HG03432 (cell line): ENCODE data around the gene CTNS.

Experiments
- ATAC-seq: cut with Tn5 transposase; IDR thresholded peaks from one replicate; pipeline ENCODE4 v1.9.1; 2021; ENCODE audit warnings: mild to moderate bottlenecking, moderate library complexity; ENCODE audit not compliant: unreplicated experiment

The CTNS gene

DNA sequence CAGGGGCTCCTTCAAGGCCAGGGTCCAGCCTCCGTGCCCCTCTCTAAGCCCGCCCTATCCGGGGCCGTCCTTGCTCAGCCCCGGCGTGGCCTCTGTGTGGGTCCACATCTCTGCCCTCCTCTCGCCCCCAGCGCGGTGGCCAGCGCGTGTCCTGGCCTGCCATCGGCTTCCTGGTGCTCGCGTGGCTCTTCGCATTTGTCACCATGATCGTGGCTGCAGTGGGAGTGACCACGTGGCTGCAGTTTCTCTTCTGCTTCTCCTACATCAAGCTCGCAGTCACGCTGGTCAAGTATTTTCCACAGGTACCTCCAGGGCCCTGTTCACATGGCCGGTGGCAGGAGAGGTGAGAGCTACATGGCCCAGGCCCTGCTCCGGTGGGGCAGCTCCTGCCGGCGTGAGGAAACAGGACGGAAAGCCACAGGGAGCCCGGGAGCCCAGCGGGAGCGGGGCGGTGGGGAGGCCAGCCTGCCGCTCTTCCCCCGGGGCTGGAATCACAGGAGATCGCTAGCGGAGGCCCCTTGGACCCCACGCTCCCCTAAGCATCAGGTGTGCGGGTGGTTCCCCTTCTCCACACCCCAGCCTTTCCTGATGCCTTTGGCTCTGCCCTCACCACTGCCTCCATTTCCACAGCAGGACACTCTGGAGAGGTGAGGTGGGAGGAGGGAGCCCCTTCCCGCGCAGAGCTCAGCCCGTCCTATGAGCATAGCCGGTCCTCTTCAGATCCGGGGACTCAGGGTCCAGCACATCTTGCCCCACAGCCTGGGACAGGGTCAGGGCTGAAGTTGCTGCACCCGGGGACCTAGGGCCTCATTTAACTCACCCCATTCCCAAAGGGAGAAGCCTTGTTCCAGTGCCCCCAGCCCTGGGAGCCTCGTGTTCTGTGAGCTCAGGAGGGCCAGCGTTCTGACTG lies 21.6 kb downstream of the CTNS start:
- no peak for ATAC-seq

DNA sequence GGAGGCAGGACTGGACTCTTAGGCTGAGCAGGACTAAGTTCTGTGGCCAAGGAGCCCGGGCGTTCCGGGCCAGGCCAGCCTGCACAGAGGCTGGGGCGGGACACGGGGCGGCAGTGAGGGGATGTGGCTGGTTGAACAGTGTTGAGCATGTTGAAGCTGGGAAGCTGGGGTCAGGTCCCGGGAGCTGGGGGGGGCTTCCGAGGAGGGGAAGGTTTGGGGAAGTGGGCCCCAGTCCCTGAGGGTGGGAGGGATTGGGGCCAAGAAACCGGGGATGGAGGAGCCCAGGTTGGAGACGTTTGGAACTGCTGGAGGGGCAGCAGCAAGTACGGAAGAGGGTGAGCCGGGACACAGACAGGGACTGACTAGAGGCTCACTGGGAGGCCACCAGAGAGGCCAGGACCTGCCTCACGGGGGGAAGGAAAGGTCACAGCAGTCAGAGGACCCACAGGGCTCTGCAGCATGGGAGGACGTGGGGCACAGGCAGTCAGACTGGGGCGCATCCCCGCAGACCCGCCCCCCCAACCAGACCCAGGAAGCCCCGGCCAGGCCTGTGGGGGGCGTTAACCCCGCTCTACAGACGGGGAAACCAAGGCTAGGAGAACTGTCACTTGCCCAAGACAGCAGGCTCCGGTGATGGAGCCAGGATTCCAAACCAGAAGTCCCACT lies 22.4 kb downstream of the CTNS start:
- no peak for ATAC-seq

DNA sequence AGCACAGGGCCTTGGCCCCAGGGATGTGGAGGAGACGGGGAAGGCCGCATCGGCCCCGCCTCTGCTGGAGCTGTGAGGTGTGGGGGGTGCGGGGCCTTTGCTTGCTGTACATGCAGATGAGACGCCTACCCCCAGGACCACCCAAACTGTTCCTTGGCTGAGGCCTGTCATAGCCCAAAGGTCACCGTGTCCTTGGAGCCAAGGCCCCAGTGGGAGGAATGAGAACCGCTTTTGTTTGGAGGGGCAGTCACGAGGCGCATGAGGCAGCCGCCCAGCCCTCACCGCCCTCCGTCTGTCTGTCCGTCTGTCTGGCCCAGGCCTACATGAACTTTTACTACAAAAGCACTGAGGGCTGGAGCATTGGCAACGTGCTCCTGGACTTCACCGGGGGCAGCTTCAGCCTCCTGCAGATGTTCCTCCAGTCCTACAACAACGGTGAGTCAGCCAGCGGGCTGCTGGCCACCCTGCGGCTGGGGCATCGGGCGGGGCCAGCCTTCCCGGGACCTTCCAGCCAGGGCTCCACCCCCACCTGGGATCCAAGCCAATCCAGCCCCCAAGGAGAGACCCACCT lies 23.1 kb downstream of the CTNS start:
- no peak for ATAC-seq

DNA sequence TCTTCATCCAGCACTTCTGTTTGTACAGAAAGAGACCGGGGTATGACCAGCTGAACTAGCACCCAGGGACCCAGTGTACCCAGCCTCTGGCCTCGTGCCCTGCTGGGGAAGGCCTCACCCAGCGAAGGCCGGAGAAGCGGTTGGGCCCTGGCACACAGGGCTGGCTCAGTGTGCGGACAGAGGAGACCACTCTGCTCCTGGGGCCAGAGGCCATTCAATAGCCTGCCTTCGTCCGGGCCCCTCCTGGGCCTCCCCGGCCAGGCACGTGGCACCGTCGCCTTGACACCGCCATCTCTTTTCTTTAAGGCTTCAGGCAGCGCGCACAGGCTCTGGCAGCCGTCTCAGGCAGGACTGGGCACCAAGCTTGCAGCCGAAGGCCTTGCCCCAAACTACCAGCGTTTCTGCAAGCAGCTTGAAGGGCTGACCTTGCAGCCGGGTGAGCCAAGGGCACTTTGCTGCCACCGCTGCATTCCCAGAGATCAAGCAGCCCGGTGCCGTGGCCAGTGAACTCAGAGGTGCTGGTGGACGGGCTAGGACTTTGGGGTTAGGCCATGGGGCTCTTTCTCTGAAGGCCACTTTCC lies 23.8 kb downstream of the CTNS start:
- ATAC-seq = no peak

DNA sequence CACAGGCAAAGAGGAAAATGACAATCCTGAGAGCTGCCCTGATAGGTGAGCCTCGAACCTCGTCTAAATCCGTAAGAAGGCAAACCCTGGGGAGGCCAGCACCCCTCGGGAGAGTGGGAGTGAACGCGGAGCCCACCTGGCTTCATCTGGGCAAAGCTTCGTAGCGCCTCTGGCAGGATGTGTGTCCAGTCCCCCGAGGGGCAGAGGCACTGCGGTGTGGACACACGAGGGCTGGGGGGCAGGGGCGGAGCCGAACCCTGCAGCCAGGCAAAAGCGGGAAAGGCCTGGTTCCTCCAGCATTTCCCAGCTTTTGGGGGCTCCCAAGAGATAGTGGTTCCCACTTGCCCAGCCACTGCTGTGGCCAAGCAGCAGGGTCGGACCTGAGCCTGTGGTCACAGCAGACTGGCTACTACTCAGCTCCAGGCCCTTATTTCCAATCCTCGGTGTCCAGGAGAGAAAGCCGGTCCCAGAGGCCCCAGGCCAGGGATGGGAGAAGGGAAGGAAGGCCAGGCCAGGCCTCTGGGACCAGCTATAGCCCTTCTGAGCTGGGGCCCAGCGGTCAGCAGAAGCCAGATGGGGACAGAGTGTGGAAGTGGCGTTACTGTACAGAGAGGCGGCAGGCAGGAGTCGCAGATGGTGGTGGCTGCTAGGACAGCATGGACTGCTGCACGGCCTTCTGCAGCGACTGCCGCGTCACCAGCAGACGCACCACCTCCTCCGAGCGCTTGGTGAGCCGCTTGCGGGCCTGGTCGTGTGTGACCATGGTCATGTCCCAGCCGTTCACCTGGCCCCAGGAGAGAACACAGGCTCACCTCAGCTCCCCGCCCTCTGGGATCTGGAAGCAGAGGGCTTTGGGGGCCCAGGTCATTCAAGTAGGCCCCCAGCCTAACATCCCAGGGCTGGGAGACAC lies 26.8 kb downstream of the CTNS start:
- ATAC-seq = no peak

DNA sequence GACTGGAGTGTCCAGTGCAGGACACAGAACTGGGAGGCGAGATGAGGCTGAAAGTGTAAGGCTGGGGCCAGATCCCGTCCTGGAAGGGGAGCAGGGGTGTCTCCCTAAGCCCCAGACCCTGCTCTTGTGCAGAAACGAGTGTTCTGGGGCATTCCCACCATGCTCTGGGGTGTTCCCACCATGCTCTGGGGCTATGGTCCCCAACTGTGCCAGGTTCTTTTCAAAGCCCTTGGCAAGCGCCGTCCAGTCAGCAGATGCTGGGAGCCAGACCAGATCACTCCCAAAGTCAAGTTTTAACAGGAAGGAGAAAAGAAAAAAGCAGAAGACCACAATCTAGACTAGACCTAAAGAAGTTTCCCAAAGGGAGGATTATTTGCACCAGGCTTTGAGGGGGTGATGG lies 29.3 kb downstream of the CTNS start:
- no peak for ATAC-seq

DNA sequence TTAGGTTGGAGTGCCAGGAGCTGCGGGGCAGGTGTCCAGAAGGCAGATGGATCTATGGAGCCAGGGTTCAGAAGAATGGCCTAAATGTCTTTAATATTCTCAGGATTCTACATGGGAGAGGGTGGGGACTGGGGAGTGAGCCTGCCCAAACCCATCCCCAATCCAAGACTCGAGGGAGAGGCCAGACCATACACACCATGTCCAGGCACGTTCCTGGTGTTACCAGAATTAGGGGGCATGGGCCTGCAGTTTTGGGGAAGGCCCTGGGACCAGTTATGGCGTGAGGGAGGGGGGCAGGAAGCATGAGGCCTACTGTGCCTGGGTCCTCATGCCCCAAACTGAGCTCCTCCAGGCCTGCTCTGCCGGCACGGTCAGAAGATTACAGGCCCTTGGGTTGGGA lies 30.0 kb downstream of the CTNS start:
- ATAC-seq = no peak

DNA sequence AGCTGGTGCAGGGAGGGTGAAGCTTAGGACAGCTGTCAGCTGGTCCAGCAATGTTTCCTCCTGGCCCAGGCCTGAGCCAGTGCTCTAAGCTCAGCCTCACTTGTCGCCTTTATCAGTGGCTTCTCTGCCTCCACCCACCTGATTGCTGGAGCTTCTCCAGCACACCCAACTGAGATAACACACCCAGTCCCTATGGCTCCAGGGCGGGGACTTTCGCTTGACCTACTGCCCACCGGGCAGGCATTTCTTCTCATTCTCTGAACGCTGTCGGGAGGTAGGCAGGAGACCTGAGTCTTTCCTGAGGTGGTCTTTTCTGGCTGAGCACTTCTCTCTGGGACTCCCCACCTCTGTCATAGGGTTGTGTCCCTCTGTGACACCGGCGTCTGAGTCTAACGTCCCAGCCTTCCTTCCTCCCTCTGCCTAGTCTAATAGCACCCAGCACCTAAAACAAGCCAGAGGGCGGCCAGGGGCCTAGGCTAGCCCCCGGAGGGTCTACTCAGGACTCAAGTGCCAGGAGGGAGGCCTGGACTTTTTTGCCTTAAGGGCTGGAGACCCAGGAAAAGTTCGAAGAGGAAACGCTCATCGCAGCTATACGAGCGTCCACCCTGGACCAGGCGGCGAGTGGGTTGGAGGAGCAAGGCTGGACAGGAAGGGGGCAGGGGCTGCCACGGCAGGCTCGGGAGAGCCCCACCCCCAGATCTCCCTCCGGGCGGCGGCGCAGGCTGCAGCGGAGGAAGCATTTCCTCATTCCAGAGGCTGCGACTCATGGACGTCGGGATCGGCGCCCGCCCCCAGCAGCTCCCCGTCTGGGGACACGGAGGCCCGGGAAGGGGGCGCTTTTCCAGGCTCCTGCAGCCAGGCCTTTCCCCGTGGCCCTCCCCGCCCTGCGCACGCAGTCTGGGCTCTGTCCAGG lies 31.1 kb downstream of the CTNS start:
- ATAC-seq = peak; percentile 10

DNA sequence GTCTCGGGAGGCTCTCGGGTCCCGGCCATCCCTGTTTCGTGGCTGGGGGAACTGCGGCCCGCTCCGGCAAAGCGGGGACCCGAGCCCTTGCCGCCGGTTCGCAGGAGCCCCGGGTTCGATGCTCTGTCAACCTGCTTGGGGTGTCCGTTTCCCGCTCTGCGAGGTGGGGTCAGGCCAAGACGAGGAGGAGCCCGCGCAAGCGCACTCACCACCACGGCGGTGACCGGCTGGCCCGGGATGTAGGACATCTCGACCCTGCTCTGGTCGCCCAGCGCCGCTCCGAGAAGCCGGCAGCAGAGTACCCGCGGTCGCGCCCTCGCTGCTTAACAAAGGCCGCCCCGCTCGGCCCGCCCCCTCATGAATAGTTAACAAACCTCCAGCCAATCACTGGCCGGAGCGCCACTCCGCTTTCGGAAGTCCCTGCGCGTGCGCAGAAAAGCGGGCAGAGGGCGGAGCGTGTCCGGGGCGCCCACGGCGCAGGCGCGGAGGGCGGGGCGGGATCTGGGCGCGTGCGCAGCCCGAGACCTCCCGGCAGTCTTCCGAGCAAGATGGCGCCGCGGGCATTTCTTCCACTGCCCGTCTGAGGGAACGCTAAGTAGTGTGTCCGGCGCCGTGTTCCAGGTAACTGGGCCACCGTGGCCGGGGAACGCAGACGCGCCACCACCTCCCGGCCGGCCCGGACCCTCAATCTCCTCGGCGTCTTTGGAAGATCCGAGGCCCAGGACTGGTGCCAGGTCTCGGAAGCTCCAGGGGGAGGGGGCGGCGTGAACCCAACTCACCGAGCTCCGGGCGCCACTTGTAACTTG lies 31.9 kb downstream of the CTNS start, which contains the start of the genes EMC6 and TAX1BP3:
TSS of gene EMC6 (plus strand) at position 534 of the 806 bp plus-strand sequence. CDS start 335 bp downstream, outside the sequence.
TSS of gene TAX1BP3 (minus strand) at position 300 of the 806 bp plus-strand sequence. CDS start at position 248, 52 bp downstream.
- peak; percentile 86 for ATAC-seq

DNA sequence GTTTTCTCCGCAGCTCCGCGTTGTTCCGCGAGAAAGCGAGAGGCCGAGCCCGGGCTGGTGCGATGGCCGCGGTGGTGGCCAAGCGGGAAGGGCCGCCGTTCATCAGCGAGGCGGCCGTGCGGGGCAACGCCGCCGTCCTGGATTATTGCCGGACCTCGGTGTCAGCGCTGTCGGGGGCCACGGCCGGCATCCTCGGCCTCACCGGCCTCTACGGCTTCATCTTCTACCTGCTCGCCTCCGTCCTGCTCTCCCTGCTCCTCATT lies 32.5 kb downstream of the CTNS start:
- no peak for ATAC-seq

DNA sequence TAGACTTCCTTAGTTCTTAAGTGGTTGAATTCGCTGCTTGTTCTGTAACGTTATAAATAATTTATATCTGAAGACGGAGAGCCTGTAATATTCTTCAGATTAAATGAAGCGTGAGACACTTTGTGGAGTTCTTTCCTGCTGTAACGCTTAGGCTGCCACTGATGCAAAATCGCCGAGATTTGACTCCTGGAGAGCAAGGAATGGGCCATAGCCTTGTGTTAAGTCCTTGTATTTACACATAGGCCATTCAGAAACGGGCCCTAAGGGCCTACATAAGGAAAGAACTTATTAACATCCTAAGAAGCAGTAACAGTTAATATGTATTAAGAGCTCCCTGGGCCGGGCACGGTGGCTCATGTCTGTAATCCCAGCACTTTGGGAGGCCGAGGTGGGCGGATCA lies 33.0 kb downstream of the CTNS start:
- ATAC-seq = no peak

DNA sequence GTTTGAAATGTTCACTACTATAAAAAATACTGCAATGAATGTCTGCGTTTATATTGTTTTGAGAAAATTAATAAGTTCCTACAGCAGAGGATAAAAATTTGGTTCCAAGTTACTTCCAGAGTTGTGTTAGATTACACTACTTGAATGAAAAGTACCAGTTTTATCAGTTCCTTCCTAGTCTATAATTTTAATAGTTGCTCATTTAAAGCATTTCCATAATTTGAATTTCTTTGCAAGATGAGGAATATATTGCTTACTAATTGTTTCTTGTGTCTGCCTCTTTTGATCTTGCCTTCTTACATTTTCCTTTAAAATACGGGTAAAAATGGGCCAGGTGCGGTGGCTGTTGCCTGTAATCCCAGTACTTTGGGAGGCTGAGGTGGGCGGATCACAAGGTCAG lies 36.0 kb downstream of the CTNS start:
- ATAC-seq = no peak

DNA sequence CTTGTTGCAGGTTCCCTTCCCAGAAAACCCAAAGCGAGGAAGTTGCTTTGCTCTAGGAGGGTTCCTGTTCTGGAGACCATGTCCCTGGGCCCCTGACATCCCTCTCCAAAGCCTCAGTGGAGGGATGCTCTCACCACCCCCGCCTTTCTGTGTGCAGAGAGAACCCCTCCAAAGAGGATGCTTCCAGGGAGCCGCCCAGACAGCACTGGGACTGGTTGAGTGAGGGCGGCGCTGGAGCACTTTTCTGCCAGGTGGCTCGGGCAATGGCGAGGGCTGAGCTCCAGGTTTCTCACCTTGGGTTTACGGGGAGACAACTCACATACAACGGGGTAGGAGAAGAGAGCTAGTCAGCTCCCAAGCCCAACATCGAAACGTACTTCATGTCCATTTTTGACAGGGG lies 39.3 kb downstream of the CTNS start:
- ATAC-seq = no peak

DNA sequence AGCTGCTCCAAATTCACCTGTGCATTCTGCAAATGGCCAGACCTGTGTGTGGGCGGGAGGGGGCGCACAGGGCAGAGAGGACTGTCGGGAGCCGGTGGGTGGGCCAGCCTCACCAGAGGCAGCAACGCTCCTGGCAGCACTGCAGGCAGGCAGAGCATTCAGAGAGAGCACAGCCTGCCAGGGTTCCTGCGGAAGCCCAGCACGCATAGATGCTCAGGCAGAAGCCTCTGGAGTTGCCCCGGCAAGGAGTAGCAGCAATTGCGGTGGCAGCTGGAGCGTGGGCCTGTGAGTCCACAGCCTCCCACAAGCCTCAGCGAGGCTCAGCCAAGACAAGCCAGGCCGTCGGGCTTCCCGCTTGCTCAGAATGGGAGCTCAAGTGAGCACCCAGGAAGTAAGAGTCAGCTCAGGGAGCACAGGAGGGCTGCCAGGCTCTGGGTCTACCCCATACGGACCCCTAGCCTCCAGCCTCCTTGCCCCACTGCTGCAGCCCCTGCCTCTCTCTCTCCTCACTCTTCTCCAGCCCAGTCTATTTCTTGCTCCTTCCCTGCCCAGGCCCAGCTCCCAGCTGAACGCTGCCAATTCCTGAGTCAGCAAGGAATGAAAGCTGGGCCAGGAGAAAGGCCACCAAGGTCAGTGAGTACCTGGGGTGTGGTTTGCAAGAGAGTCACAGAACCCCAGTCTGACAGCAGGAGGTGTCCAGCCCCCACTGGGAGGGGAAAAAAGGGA lies 41.7 kb downstream of the CTNS start:
- ATAC-seq = no peak

DNA sequence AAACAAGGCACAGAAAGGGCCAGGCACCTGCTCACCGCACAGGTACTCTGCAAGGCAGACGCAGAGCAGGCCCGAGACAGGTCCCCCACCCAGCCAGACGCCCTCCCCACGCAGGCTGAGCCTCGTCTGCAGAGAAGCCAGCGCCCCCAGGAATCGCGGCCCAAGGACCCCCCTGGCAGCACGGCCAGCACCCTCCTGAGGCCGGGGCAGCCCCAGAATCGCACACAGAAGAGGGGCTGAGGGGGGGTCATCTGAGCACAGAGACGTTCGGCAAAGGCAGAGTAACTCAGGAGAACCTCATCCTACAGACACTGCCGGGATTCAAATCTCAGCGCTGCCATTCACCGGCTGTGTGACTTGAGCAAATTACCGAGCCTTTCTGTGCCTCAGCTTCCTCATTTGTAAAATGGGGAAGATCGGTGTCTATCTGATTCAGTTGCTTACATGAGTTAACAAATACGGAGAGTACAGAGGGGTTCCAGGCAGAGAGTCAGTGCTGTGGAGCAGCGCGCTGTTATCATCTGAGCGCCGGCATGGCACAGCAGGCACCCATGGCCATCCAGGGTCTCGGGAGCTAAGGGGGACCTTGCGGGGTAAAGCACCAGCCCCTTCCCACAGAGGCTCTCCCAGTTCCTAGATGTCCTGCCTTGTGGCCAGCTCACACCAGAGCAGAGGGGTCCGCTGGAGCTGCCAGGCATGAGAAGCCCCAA lies 42.4 kb downstream of the CTNS start:
- ATAC-seq = no peak

DNA sequence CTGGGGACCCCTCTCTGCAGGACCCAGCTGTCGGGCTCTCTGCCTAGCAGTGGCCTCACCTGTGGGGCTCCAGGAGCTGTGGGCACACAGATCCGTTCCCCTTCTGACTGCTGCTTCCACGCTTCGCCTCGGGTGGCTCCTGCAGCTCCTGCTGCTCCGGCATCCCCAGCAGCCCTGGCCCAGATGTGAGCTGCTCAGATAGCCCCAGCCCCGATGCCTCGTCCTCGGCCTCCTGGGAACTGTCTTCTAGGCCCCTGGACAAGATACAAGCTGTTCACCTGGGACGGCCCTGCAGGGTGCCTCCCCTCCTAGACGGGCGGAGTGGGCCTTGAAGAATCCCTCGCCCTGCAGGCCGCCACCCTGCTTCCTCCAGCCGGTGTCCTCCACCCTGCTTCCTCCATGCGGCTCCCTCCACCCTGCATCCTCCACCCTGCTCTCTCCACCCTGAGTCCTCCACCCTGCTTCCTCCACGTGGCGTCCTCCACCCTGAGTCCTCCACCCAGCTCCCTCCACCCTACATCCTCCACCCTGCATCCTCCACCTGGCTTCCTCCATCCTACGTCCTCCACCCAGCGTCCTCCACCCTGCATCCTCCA lies 43.1 kb downstream of the CTNS start:
- no peak for ATAC-seq

DNA sequence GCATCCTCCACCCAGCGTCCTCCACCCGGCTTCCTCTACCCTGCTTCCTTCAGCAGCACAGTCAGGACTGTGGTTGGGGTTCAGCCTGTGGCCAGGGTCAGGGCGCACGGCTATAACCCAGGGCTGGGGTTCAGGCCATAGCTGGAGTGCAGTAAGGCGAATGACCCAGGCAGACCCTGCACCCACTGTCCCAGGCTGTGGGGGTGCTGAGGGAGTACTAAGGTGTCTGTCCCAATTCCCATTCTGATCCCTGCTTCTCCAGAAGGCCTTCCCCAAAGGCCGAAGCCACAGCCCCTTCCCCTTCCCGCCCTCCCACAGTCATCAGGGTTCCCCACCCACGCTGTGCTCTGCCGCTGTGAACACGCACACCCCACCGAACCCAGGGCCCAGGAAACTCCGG lies 44.5 kb downstream of the CTNS start:
- no peak for ATAC-seq
